ENCODE results near the gene C4orf33. TPM values are rescaled to one million over a fixed set of nuclear protein-coding genes. Genes with fewer than 3 reads are reported as not detected.

Gene C4orf33
- total RNA-seq, 2 experiments from 2014 or later, result 9.1 to 11.3 TPM

- Mint-ChIP-seq H3K36me3 (ENCODE audit: low read depth) (no peaks in the 10 kb centered on the region), H3K27ac (no peak overlapping the region), H3K4me1 (ENCODE audit: low read depth) (no peaks in the 10 kb centered on the region), H3K4me3 (no peak overlapping the region), H3K27me3 (no peaks in the 10 kb centered on the region), H3K9me3 (peaks cover 3% of the 10 kb centered on the region)
- no peaks in the 10 kb centered on the region for H3K27me3 ChIP-seq (ENCODE audit: control insufficient read depth in 1 of 2, insufficient read depth in 2 of 2, low read length in 2 of 2)
- no peak overlapping the region for H3K4me3 ChIP-seq (ENCODE audit: low read length)
- DNase-seq (no peak), ATAC-seq (ENCODE audit: poor library complexity) (no peak)
- H3K9me3 ChIP-seq (ENCODE audit: control insufficient read depth in 1 of 2, insufficient read depth in 1 of 2, low read length in 2 of 2), result peaks cover 0 to 4% of the 10 kb centered on the region in 2 experiments
- H3K27ac ChIP-seq (ENCODE audit: low read depth in 1 of 2, low read length in 2 of 2), result no peak overlapping the region
- CTCF ChIA-PET, result no interaction called here
- no peak for TF ChIP-seq CTCF (IDR thresholded peaks at IDR 0.05)
- intact Hi-C loops (cut with DNase I, micrococcal nuclease), result no loop called here
- POLR2A ChIA-PET, result no interaction called here
- no peaks in the 10 kb centered on the region for H3K36me3 ChIP-seq (ENCODE audit: insufficient read depth, low read length)
- H3K4me1 ChIP-seq (ENCODE audit: insufficient read depth, low read length), result no peaks in the 10 kb centered on the region
These were observed 35.4 kb downstream of the C4orf33 start for GRCh38 chr4:129131343-129131742.

GRCh38 chr4:129136433-129136832 lies 40.5 kb downstream of the C4orf33 start:
- Histone ChIP-seq H3K4me3 (ENCODE audit: low read length) (no peak overlapping the region), H3K36me3 (ENCODE audit: insufficient read depth, low read length) (no peaks in the 10 kb centered on the region), H3K4me1 (ENCODE audit: insufficient read depth, low read length) (no peaks in the 10 kb centered on the region), H3K27ac (ENCODE audit: low read depth in 1 of 2, low read length in 2 of 2) (no peak overlapping the region), H3K27me3 (ENCODE audit: control insufficient read depth in 1 of 2, insufficient read depth in 2 of 2, low read length in 2 of 2) (no peaks in the 10 kb centered on the region), H3K9me3 (ENCODE audit: control insufficient read depth in 1 of 2, insufficient read depth in 1 of 2, low read length in 2 of 2) (peaks cover 0 to 4% of the 10 kb centered on the region in 2 experiments)
- intact Hi-C loops (cut with DNase I, micrococcal nuclease), result no loop called here
- H3K9me3 Mint-ChIP-seq, result no peaks in the 10 kb centered on the region
- H3K36me3 Mint-ChIP-seq (ENCODE audit: low read depth), result no peaks in the 10 kb centered on the region
- H3K4me1 Mint-ChIP-seq (ENCODE audit: low read depth), result no peaks in the 10 kb centered on the region
- no peak overlapping the region for H3K4me3 Mint-ChIP-seq
- ChIA-PET POLR2A (no interaction called here), CTCF (no interaction called here)
- no peak for TF ChIP-seq CTCF (IDR thresholded peaks at IDR 0.05)
- DNase-seq (no peak), ATAC-seq (ENCODE audit: poor library complexity) (no peak)
- H3K27me3 Mint-ChIP-seq, result peaks cover 4% of the 10 kb centered on the region
- no peak overlapping the region for H3K27ac Mint-ChIP-seq

- POLR2A ChIA-PET, result no interaction called here
- intact Hi-C loops (cut with DNase I, micrococcal nuclease), result no loop called here
- DNase-seq, result no peak
- no peaks in the 10 kb centered on the region for H3K4me1 ChIP-seq (ENCODE audit: insufficient read depth, low read length)
- H3K27me3 ChIP-seq (ENCODE audit: control insufficient read depth in 1 of 2, insufficient read depth in 2 of 2, low read length in 2 of 2), result no peaks in the 10 kb centered on the region
- CTCF ChIA-PET, result no interaction called here
- no peak for TF ChIP-seq CTCF (IDR thresholded peaks at IDR 0.05)
- no peaks in the 10 kb centered on the region for H3K36me3 ChIP-seq (ENCODE audit: insufficient read depth, low read length)
- H3K4me3 Mint-ChIP-seq, result no peak overlapping the region
- H3K27ac Mint-ChIP-seq, result no peak overlapping the region
- H3K36me3 Mint-ChIP-seq (ENCODE audit: low read depth), result no peaks in the 10 kb centered on the region
- no peak overlapping the region for H3K4me3 ChIP-seq (ENCODE audit: low read length)
- H3K9me3 Mint-ChIP-seq, result no peaks in the 10 kb centered on the region
- no peaks in the 10 kb centered on the region for H3K9me3 ChIP-seq (ENCODE audit: control insufficient read depth in 1 of 2, insufficient read depth in 1 of 2, low read length in 2 of 2)
- peaks cover 10% of the 10 kb centered on the region for H3K27me3 Mint-ChIP-seq
- no peak for ATAC-seq (ENCODE audit: poor library complexity)
- H3K27ac ChIP-seq (ENCODE audit: low read depth in 1 of 2, low read length in 2 of 2), result no peak overlapping the region
- H3K4me1 Mint-ChIP-seq (ENCODE audit: low read depth), result no peaks in the 10 kb centered on the region
These were observed 43.0 kb downstream of the C4orf33 start for GRCh38 chr4:129138810-129139496.
